ENCODE measurements around the gene SCG5.

SCG5 gene

GRCh38 chr15:32706704-32707103, 65.2 kb downstream of the SCG5 start:
- Histone ChIP-seq H3K9ac (no peak overlapping the region), H3K27me3 (no peaks in the 10 kb centered on the region), H3K4me1 (peaks cover 0 to 28% (median 13%) of the 10 kb centered on the region in 10 experiments; a peak in 14 of 20 replicates), H3K9me3 (replicated peaks in 1 of 11) (peaks cover 0 to 2% (median 0%) of the 10 kb centered on the region in 11 experiments; a peak in 3 of 22 replicates), H3K4me3 (no peak overlapping the region), H3K27ac (no peak overlapping the region), H3K36me3 (no peaks in the 10 kb centered on the region), H3K4me2 (no peak overlapping the region), H4K20me1 (no peaks in the 10 kb centered on the region)
- no peak for TF ChIP-seq Cebpa-rat (IDR thresholded peaks at IDR 0.05)

- H3K27ac ChIP-seq = no peak overlapping the region
- no peak overlapping the region for H3K4me2 ChIP-seq
- no peak for TF ChIP-seq Cebpa-rat (IDR thresholded peaks at IDR 0.05)
- peaks cover 0 to 5% (median 0%) of the 10 kb centered on the region in 11 experiments; a peak in 1 of 22 replicates for H3K27me3 ChIP-seq
- H3K4me1 ChIP-seq = peaks cover 0 to 27% (median 13%) of the 10 kb centered on the region in 10 experiments; a peak in 14 of 20 replicates
- no peaks in the 10 kb centered on the region for H3K36me3 ChIP-seq
- H3K4me3 ChIP-seq = no peak overlapping the region
- H3K9ac ChIP-seq = no peak overlapping the region
- H4K20me1 ChIP-seq = no peaks in the 10 kb centered on the region
- no peaks in the 10 kb centered on the region; a peak in 1 of 22 replicates for H3K9me3 ChIP-seq (replicated peaks in 1 of 11)
Observed at GRCh38 chr15:32707436-32707835, 65.9 kb downstream of the SCG5 start.

DNA sequence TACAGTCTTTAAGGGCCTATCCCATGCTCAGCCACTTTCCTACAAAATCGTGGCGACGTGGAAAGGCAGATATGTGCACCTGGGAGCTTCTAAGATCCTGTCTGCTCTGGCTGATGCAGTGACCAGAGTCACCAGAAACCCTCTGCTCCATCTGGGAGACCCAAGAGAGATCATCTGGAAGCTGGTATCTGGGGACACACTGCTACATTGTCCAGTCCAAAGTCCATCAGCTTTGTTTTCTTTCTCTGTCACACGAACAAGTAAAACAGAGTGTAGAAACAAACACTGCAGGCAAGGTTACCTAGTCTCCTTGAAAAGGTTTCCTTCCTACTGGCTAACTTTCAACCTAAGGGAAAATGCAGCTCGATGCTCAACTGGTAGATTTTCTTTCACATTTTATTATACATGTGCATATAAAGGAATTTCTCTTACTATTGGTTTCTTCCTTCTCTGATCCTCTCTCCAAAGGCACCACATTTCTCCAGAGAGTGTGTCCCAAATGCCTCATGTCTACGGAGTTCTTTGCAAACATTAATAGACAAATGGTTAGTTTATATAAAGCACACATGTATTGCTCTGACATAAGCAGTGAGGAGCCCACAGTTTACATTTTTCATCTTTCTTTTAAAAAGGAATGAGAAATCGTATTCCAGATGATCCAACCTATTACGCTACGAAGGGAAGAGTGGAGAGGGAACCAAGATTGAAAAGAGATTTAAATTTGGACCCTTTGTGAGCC, 68.0 kb downstream of the SCG5 start:
- no peak for TF ChIP-seq Cebpa-rat (IDR thresholded peaks at IDR 0.05)

DNA sequence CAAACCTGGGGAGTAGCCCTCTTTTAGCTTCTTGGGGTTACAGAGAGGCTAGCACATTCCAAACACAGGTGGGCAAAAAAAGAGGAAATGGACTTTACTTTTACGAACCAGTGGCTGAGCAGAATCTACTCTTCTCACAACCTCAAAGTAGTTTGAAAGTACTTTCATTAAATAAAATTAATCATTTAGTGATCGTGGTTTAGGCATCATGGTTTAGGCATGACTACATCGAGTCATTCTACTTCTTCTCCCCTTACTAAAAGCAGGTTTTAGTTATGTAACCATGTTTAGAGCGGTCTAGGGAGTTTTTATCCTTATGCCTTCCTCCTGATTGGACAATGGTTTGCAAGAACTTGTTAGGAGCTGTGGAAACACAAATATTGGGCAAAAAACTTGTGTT, 73.8 kb downstream of the SCG5 start:
- H4K20me1 ChIP-seq = peaks cover 0 to 36% (median 27%) of the 10 kb centered on the region in 11 experiments; a peak in 18 of 22 replicates
- no peaks in the 10 kb centered on the region for H3K9me3 ChIP-seq (replicated peaks in 1 of 11)
- no peak overlapping the region for H3K9ac ChIP-seq
- H3K27me3 ChIP-seq = peaks cover 60 to 77% (median 70%) of the 10 kb centered on the region in 11 experiments
- H3K36me3 ChIP-seq = no peaks in the 10 kb centered on the region
- no peak for TF ChIP-seq Cebpa-rat (IDR thresholded peaks at IDR 0.05)
- H3K27ac ChIP-seq = no peak overlapping the region
- no peak overlapping the region for H3K4me3 ChIP-seq
- no peak overlapping the region for H3K4me2 ChIP-seq
- peaks cover 27 to 36% (median 33%) of the 10 kb centered on the region in 10 experiments for H3K4me1 ChIP-seq

More for the DNA sequence above, 68.0 kb downstream of the SCG5 start:
- no peak overlapping the region for H3K9ac ChIP-seq
- no peak overlapping the region for H3K4me3 ChIP-seq
- H3K9me3 ChIP-seq (replicated peaks in 1 of 11) = no peaks in the 10 kb centered on the region
- no peak overlapping the region for H3K27ac ChIP-seq
- peaks cover 0 to 17% (median 10%) of the 10 kb centered on the region in 10 experiments; a peak in 8 of 20 replicates for H3K4me1 ChIP-seq
- no peaks in the 10 kb centered on the region for H4K20me1 ChIP-seq
- peaks cover 2 to 19% (median 12%) of the 10 kb centered on the region in 11 experiments for H3K27me3 ChIP-seq
- no peaks in the 10 kb centered on the region for H3K36me3 ChIP-seq
- no peak overlapping the region for H3K4me2 ChIP-seq

- H4K20me1 ChIP-seq = peaks cover 0 to 37% (median 27%) of the 10 kb centered on the region in 11 experiments; a peak in 18 of 22 replicates
- 0 out of 22 replicates have a peak, but pooled peaks cover 0 to 3% (median 0%) of the 10 kb centered on the region in 11 experiments for H3K9me3 ChIP-seq (replicated peaks in 1 of 11)
- H3K27me3 ChIP-seq = peaks cover 71 to 88% (median 81%) of the 10 kb centered on the region in 11 experiments
- H3K36me3 ChIP-seq = no peaks in the 10 kb centered on the region
- H3K4me3 ChIP-seq = peak overlapping the region in 9 of 10 experiments; percentile 47 to 68 (median 54); a peak in 12 of 20 replicates
- peak overlapping the region; percentile 86 to 99 (median 93) for H3K4me2 ChIP-seq
- peaks cover 27 to 36% (median 33%) of the 10 kb centered on the region in 10 experiments for H3K4me1 ChIP-seq
- no peak overlapping the region for H3K9ac ChIP-seq
- TF ChIP-seq Cebpa-rat (IDR thresholded peaks at IDR 0.05) = no peak
- no peak overlapping the region for H3K27ac ChIP-seq
Observed at GRCh38 chr15:32716216-32716914, 74.9 kb downstream of the SCG5 start.

- Histone ChIP-seq H3K4me1 (peaks cover 27 to 36% (median 33%) of the 10 kb centered on the region in 10 experiments), H3K27me3 (peaks cover 77 to 93% (median 87%) of the 10 kb centered on the region in 11 experiments), H4K20me1 (peaks cover 0 to 37% (median 27%) of the 10 kb centered on the region in 11 experiments; a peak in 18 of 22 replicates), H3K27ac (peak overlapping the region in 4 of 11 experiments; percentile 13 to 54 (median 36); a peak in 3 of 22 replicates), H3K9ac (peak overlapping the region in 8 of 11 experiments; percentile 13 to 70 (median 35); a peak in 7 of 22 replicates), H3K4me3 (peak overlapping the region; percentile 47 to 68 (median 54)), H3K9me3 (replicated peaks in 1 of 11) (0 out of 22 replicates have a peak, but pooled peaks cover 0 to 3% (median 0%) of the 10 kb centered on the region in 11 experiments), H3K36me3 (no peaks in the 10 kb centered on the region), H3K4me2 (peak overlapping the region; percentile 86 to 99 (median 93))
- TF ChIP-seq Cebpa-rat (IDR thresholded peaks at IDR 0.05) = no peak
Observed at GRCh38 chr15:32716915-32717425, 75.5 kb downstream of the SCG5 start.

DNA sequence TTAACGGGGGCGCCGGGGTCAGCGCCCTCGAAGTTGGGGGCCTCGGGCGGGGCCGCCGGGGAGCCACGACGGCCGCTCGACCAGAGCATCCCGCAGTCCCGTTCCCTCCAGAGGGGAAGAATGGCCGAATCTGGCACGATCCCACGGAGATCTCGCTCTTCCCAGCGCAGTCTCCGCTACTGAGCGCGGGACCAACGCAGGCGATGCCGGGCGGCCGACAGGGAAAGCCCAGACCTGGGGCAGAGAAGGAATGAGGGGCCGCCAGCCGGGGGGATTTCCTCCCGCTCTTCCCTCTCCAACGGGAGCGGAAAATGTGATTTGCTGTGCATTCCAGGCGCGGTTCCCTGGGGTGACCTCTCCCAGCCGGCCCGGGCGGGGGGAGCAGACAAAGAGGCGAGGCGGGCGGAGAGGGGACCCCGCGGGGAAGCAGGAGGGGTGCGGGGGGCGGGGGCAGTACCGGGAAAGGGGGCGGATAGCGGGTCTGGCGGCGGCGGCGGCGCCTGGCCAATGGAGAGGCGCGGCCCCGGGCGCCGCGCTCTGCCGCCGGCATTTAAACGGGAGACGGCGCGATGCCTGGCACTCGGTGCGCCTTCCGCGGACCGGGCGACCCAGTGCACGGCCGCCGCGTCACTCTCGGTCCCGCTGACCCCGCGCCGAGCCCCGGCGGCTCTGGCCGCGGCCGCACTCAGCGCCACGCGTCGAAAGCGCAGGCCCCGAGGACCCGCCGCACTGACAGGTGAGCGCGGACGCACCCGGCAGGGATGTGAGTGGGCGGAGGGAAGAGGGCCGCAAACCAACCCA, 76.1 kb downstream of the SCG5 start, which contains the start of gene GREM1:
GREM1 (plus strand) TSS at position 579 of the 801 bp plus-strand sequence. CDS start 12,687 bp downstream, outside the sequence.
- peaks cover 0 to 37% (median 27%) of the 10 kb centered on the region in 11 experiments; a peak in 18 of 22 replicates for H4K20me1 ChIP-seq
- peak within 1 kb of the TSS in 4 of 11 experiments; percentile 13 to 54 (median 36); a peak in 3 of 22 replicates for H3K27ac ChIP-seq
- 0 out of 22 replicates have a peak, but pooled peaks cover 0 to 3% (median 0%) of the 10 kb centered on the region in 11 experiments for H3K9me3 ChIP-seq (replicated peaks in 1 of 11)
- peak within 1 kb of the TSS; percentile 47 to 68 (median 54) for H3K4me3 ChIP-seq
- H3K4me2 ChIP-seq = peak within 1 kb of the TSS; percentile 86 to 99 (median 93)
- H3K4me1 ChIP-seq = peaks cover 27 to 36% (median 33%) of the 10 kb centered on the region in 10 experiments
- TF ChIP-seq Cebpa-rat (IDR thresholded peaks at IDR 0.05) = no peak
- H3K9ac ChIP-seq = peak within 1 kb of the TSS in 8 of 11 experiments; percentile 13 to 70 (median 40); a peak in 8 of 22 replicates
- peaks cover 83 to 94% (median 93%) of the 10 kb centered on the region in 11 experiments for H3K27me3 ChIP-seq
- H3K36me3 ChIP-seq = no peaks in the 10 kb centered on the region

All from BLaER1 treated with 17β-estradiol and CSF1 and Interleukin-3, amounts not matched to agents 10 nM and 100 nM (cell line).